Fibroblast of villous mesenchyme (primary cell): ENCODE results near the gene BEST2. TPM values are rescaled to one million over a fixed set of nuclear protein-coding genes. Genes with fewer than 3 reads are reported as not detected.

ENCODE experiments used
- DNase-seq: peaks from one replicate; pipeline ENCODE4 v3.0.0-alpha.2; 2010; ENCODE audit warnings: low read depth
- H3K4me3 ChIP-seq: 2 replicates; pipeline ENCODE4 v1.5.1; 2011; ENCODE audit warnings: low read depth, mild to moderate bottlenecking, low read length
- CTCF ChIP-seq: IDR thresholded peaks from 2 replicates; pipeline ENCODE4 v1.5.1; 2012; ENCODE audit warnings: low read depth, mild to moderate bottlenecking, low read length; ENCODE audit not compliant: insufficient read depth
- total RNA-seq: library from RNA; depleted of rRNA; stranded (reverse); fragments of >200 nt; gene quantifications from 2 replicates; pipeline ENCODE4 v1.2.3, GENCODE V29; 2012

Gene BEST2
- total RNA-seq, 1 donor: not detected

- no peak for TF ChIP-seq CTCF
- no peak for DNase-seq
- no peak overlapping the region for H3K4me3 ChIP-seq
These were observed 20.3 kb upstream of the BEST2 start for GRCh38 chr19:12731337-12731736.

- TF ChIP-seq CTCF: peak; percentile 41
- DNase-seq: peak; percentile 61
- H3K4me3 ChIP-seq: peak overlapping the region; percentile 98
These were observed 18.0 kb upstream of the BEST2 start for GRCh38 chr19:12733369-12734214.

GRCh38 chr19:12736995-12737834 is 14.4 kb upstream of the BEST2 start, which contains the start of gene GET3:
TSS of gene GET3 (plus strand) at chr19:12737497. CDS start at chr19:12737506, 9 bp downstream.
- H3K4me3 ChIP-seq: peak within 1 kb of the TSS; percentile 99
- TF ChIP-seq CTCF: no peak
- peak; percentile 100 for DNase-seq

GRCh38 chr19:12737835-12738351 is 13.7 kb upstream of the BEST2 start:
- no peak for TF ChIP-seq CTCF
- peak overlapping the region; percentile 99 for H3K4me3 ChIP-seq
- no peak for DNase-seq

- no peak for TF ChIP-seq CTCF
- DNase-seq: peak; percentile 33
- no peak overlapping the region for H3K4me3 ChIP-seq
These were observed 6.3 kb upstream of the BEST2 start for GRCh38 chr19:12745166-12745897.

GRCh38 chr19:12748489-12748888 is 3.1 kb upstream of the BEST2 start:
- H3K4me3 ChIP-seq: no peak overlapping the region

More at GRCh38 chr19:12748489-12748888, 3.1 kb upstream of the BEST2 start:
- no peak for DNase-seq
- TF ChIP-seq CTCF: no peak
